ENCODE results near the gene PKD1. TPM values are rescaled to one million over a fixed set of nuclear protein-coding genes. Genes with fewer than 3 reads are reported as not detected.
A peak's percentile ranks its signal among the peaks of the same experiment; 100 is the strongest.

PKD1 gene
- total RNA-seq, 3 donors from 2014 or later, result 63.9 to 233 (median 80.8) TPM

DNA sequence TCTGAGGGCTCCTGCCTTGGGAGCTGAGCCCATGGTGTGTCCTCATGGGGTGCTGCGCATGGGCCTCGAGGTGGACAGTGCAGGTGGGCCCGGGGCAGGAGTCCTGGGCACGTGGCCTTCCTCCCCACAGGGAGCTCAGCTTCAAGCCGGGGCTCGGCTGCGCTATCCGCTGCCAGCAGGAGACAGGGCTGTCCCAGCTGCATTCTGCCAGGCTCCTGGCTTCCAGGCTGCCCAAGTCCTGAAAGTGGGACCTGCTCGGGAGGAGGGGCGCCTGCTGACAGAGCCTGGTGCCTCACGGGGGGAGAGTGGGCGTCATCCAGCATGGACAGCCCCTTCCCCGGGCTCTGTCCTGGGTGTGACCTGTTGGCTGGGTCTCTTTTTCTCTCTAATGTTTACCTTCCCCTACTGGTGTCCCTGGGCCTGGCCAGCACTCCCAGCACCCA lies 27.0 kb upstream of the PKD1 start:
- no peak overlapping the region for H3K4me3 ChIP-seq
- H3K36me3 ChIP-seq (ENCODE audit: low read depth), result no peaks in the 10 kb centered on the region
- peak in 1 of 3 donors; percentile 37 for DNase-seq
- peak; percentile 5 for ATAC-seq
- no peaks in the 10 kb centered on the region for H3K9me3 ChIP-seq
- TF ChIP-seq, protein P1, sequence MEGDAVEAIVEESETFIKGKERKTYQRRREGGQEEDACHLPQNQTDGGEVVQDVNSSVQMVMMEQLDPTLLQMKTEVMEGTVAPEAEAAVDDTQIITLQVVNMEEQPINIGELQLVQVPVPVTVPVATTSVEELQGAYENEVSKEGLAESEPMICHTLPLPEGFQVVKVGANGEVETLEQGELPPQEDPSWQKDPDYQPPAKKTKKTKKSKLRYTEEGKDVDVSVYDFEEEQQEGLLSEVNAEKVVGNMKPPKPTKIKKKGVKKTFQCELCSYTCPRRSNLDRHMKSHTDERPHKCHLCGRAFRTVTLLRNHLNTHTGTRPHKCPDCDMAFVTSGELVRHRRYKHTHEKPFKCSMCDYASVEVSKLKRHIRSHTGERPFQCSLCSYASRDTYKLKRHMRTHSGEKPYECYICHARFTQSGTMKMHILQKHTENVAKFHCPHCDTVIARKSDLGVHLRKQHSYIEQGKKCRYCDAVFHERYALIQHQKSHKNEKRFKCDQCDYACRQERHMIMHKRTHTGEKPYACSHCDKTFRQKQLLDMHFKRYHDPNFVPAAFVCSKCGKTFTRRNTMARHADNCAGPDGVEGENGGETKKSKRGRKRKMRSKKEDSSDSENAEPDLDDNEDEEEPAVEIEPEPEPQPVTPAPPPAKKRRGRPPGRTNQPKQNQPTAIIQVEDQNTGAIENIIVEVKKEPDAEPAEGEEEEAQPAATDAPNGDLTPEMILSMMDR (IDR thresholded peaks at IDR 0.05), result no peak
- intact Hi-C loops (cut with DNase I, micrococcal nuclease), result no loop called here
- peaks cover 49% of the 10 kb centered on the region for H3K4me1 ChIP-seq (ENCODE audit: low read depth)

GRCh38 chr16:2161911-2162310 lies 26.2 kb upstream of the PKD1 start:
- Histone ChIP-seq H3K4me3 (no peak overlapping the region), H3K36me3 (ENCODE audit: low read depth) (no peaks in the 10 kb centered on the region), H3K4me1 (ENCODE audit: low read depth) (peaks cover 56% of the 10 kb centered on the region), H3K9me3 (no peaks in the 10 kb centered on the region)
- TF ChIP-seq, protein P1 (IDR thresholded peaks at IDR 0.05), result no peak
- intact Hi-C loops (cut with DNase I, micrococcal nuclease), result no loop called here
- DNase-seq (no peak), ATAC-seq (no peak)

GRCh38 chr16:2160915-2161551 lies 25.3 kb upstream of the PKD1 start:
- TF ChIP-seq, protein P1 (IDR thresholded peaks at IDR 0.05), result no peak
- intact Hi-C loops (cut with DNase I, micrococcal nuclease), result no loop called here
- peak in 1 of 3 donors; percentile 29 for DNase-seq
- no peak for ATAC-seq
- Histone ChIP-seq H3K4me3 (no peak overlapping the region), H3K9me3 (no peaks in the 10 kb centered on the region), H3K4me1 (ENCODE audit: low read depth) (peaks cover 62% of the 10 kb centered on the region), H3K36me3 (ENCODE audit: low read depth) (no peaks in the 10 kb centered on the region)

DNA sequence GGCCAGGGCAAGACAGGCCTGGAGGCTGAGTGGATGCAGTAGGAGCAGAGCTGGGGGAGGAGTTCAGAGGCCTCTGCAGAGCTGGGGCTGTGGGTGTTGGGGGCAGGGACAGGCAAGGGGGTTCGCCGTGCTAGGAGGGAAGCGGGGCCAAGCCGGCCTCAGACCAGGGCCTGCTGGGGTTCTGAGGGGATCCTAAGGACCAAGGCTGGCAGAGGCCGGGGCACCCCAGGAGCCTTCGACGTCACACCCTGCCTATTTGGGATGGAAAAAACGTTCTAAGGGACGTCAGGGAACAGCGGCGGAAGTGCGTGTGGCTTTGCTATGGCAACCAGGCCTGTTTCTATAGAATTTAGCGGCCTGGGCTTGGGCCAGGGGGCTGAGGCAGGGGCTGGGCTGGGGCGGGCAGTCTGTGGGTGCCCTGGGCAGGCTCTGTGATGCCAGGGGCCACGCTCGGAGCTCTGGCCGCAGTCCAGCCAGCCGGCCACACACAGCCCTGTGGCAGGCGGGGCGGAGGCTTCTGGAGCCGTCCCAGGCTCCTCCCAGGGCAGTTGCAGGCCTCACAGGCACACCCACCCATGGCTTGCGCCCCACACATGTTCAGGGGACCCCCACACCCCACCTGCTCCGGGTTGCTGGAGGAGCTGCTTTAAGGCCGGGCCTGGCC lies 23.6 kb upstream of the PKD1 start:
- DNase-seq (peak; percentile 77 to 79 (median 77)), ATAC-seq (peak; percentile 14)
- Histone ChIP-seq H3K4me3 (no peak overlapping the region), H3K4me1 (ENCODE audit: low read depth) (peaks cover 63% of the 10 kb centered on the region), H3K9me3 (no peaks in the 10 kb centered on the region), H3K36me3 (ENCODE audit: low read depth) (peaks cover 4% of the 10 kb centered on the region)
- intact Hi-C loops (cut with DNase I, micrococcal nuclease), result loop anchor here in 1 of 2 donors (10.0 kb wide), 1 partner anchor 135 kb away; the partner anchor contains the start of gene NHERF2
- TF ChIP-seq, protein P1 (IDR thresholded peaks at IDR 0.05), result no peak

DNA sequence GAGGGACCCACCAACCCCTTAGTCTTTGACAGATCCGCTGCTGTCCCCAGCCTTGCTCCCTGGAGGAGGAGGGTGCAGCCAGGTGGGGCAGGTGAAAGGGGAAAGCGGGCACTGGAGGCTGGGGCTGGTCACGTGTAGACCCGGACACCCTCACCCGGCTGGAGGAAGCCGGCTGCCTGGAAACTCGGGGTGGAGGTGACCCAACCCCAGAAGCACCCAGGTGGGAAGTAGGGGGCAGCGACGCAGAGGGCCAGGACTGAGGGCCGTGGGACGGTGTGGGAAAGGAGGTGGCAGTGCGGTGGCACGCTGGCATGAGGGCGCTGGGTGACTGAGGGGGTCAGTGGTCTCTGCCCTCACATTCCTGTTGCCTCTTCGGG lies 22.6 kb upstream of the PKD1 start:
- peaks cover 68% of the 10 kb centered on the region for H3K4me1 ChIP-seq (ENCODE audit: low read depth)
- H3K4me3 ChIP-seq, result no peak overlapping the region
- TF ChIP-seq, protein P1 (IDR thresholded peaks at IDR 0.05), result no peak
- H3K36me3 ChIP-seq (ENCODE audit: low read depth), result peaks cover 4% of the 10 kb centered on the region
- no peaks in the 10 kb centered on the region for H3K9me3 ChIP-seq
- intact Hi-C loops (cut with DNase I, micrococcal nuclease), result loop anchor here in 1 of 2 donors (10.0 kb wide), 1 partner anchor 133 kb away; the partner anchor contains the start of gene NHERF2
- DNase-seq (no peak), ATAC-seq (no peak)

Measured in mucosa of descending colon (tissue), 3 donors.